ENCODE results near the gene MRM1.
"Not testable (repeated sequence)": the region's sequence is repeated elsewhere in the genome, so short reads cannot be mapped to it uniquely, and the experiment has no call there.

- TF ChIP-seq CTCF, POLR2A (IDR thresholded peaks at IDR 0.05): not testable (repeated sequence)
Observed at GRCh38 chr17:36605028-36605427, 3.6 kb downstream of the MRM1 start.
